Loucy (cell line): ENCODE results near the gene KCTD18.

ENCODE experiments used
- H2AFZ ChIP-seq: fragments of 200-600 bp; sonication (generic); 2 replicates; pipeline ENCODE4 v1.6.0; 2016; ENCODE audit warnings: antibody characterized with exemption, mild to moderate bottlenecking, low read length, moderate library complexity
- H3F3A ChIP-seq: fragments of 200-600 bp; 2 replicates; pipeline ENCODE4 v1.6.0; 2016; ENCODE audit warnings: antibody characterized with exemption, low read depth, mild to moderate bottlenecking
- H3K27me3 ChIP-seq: fragments of 200-600 bp; sonication (generic); 2 replicates; pipeline ENCODE4 v1.6.1; 2014; ENCODE audit warnings: low read length, mild to moderate bottlenecking; ENCODE audit not compliant: insufficient read depth, poor library complexity, severe bottlenecking
- H3K36me3 ChIP-seq: fragments of 200-600 bp; sonication (generic); 2 replicates; pipeline ENCODE4 v1.6.1; 2016; ENCODE audit warnings: low read length; ENCODE audit not compliant: insufficient read depth
- H3K4me1 ChIP-seq: fragments of 200-600 bp; sonication (generic); 2 replicates; pipeline ENCODE4 v1.5.1; 2014; ENCODE audit warnings: low read length, mild to moderate bottlenecking; ENCODE audit not compliant: insufficient read depth, poor library complexity, severe bottlenecking
- H3K4me2 ChIP-seq: fragments of 200-600 bp; sonication (generic); 2 replicates; pipeline ENCODE4 v1.6.0; 2014; ENCODE audit warnings: antibody characterized with exemption, low read length, low read depth, mild to moderate bottlenecking; ENCODE audit not compliant: poor library complexity, severe bottlenecking
- H3K4me3 ChIP-seq: fragments of 200-600 bp; sonication (generic); 2 replicates; pipeline ENCODE4 v1.5.1; 2014; ENCODE audit warnings: low read length, mild to moderate bottlenecking, mixed read lengths; ENCODE audit not compliant: poor library complexity, severe bottlenecking
- H3K79me2 ChIP-seq: fragments of 200-600 bp; sonication (generic); 2 replicates; pipeline ENCODE4 v1.6.1; 2014; ENCODE audit warnings: low read length; ENCODE audit not compliant: insufficient read depth
- H3K9ac ChIP-seq: fragments of 200-600 bp; sonication (generic); 2 replicates; pipeline ENCODE4 v1.6.0; 2014; ENCODE audit warnings: mild to moderate bottlenecking, low read depth, low read length, moderate library complexity; ENCODE audit not compliant: poor library complexity, severe bottlenecking
- H3K9me2 ChIP-seq: fragments of 200-600 bp; sonication (generic); replicated peaks from 2 replicates; pipeline ENCODE4 v1.6.1; 2016; ENCODE audit warnings: low read depth, low read length, mixed read lengths
- H3K9me3 ChIP-seq: fragments of 200-600 bp; sonication (generic); 2 replicates; pipeline ENCODE4 v1.6.1; 2014; ENCODE audit warnings: mild to moderate bottlenecking, antibody characterized with exemption, low read length, low read depth; ENCODE audit not compliant: insufficient read depth
- H4K20me1 ChIP-seq: fragments of 200-600 bp; sonication (generic); 2 replicates; pipeline ENCODE4 v1.6.0; 2014; ENCODE audit warnings: antibody characterized with exemption, low read length, mild to moderate bottlenecking; ENCODE audit not compliant: insufficient read depth, poor library complexity, severe bottlenecking
- EZH2phosphoT487 ChIP-seq: fragments of 200-600 bp; IDR thresholded peaks from 2 replicates; pipeline ENCODE4 v1.6.1; 2018; ENCODE audit warnings: antibody characterized with exemption, mild to moderate bottlenecking, moderate library complexity, borderline replicate concordance
- TF ChIP-seq, protein P1 (sequence below): fragments of 200-600 bp; sonication (generic); conservative IDR thresholded peaks from 2 replicates; pipeline ENCODE4 v1.5.1; 2014; ENCODE audit warnings: mild to moderate bottlenecking, antibody characterized with exemption, low read length

Gene KCTD18

DNA sequence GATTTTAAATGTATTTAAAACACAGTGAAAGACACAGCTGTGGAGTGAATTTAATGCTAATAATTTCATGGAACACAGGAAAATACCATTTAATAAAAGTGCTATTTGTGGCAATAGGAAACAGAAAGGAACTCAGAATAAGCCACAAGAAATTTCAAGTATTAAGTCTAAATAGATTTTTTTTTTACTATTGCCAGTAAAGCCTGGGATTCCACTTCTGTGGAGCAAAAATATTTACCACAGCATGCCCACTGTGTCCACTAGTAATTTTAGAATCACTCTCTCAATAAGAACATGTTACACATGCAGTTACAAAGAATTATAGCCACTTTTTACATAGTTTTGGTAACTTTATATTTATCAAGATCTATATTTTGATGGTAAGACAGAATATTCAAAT is 17.2 kb downstream of the KCTD18 start:
- Histone ChIP-seq H3K4me1 (no peaks in the 10 kb centered on the region), H3K79me2 (no peaks in the 10 kb centered on the region), H3F3A (no peaks in the 10 kb centered on the region), H3K9me3 (no peaks in the 10 kb centered on the region), H3K27me3 (no peaks in the 10 kb centered on the region), H3K36me3 (peaks cover 19% of the 10 kb centered on the region; the same call in 1 of the 2 replicates), H4K20me1 (no peaks in the 10 kb centered on the region), H3K9me2 (no peaks in the 10 kb centered on the region), H3K4me2 (no peak overlapping the region), H3K9ac (no peak overlapping the region), H3K4me3 (no peak overlapping the region), H2AFZ (no peak overlapping the region)
- TF ChIP-seq EZH2phosphoT487: no peak
- TF ChIP-seq, protein P1, sequence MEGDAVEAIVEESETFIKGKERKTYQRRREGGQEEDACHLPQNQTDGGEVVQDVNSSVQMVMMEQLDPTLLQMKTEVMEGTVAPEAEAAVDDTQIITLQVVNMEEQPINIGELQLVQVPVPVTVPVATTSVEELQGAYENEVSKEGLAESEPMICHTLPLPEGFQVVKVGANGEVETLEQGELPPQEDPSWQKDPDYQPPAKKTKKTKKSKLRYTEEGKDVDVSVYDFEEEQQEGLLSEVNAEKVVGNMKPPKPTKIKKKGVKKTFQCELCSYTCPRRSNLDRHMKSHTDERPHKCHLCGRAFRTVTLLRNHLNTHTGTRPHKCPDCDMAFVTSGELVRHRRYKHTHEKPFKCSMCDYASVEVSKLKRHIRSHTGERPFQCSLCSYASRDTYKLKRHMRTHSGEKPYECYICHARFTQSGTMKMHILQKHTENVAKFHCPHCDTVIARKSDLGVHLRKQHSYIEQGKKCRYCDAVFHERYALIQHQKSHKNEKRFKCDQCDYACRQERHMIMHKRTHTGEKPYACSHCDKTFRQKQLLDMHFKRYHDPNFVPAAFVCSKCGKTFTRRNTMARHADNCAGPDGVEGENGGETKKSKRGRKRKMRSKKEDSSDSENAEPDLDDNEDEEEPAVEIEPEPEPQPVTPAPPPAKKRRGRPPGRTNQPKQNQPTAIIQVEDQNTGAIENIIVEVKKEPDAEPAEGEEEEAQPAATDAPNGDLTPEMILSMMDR: no peak

GRCh38 chr2:200490001-200490400 is 19.9 kb downstream of the KCTD18 start:
- TF ChIP-seq EZH2phosphoT487: no peak
- TF ChIP-seq, protein P1: no peak
- Histone ChIP-seq H3K36me3 (peaks cover 15% of the 10 kb centered on the region; the same call in 1 of the 2 replicates), H3K27me3 (no peaks in the 10 kb centered on the region), H3F3A (peaks cover 11% of the 10 kb centered on the region), H3K4me1 (peaks cover 26% of the 10 kb centered on the region), H3K9me2 (no peaks in the 10 kb centered on the region), H3K9me3 (no peaks in the 10 kb centered on the region), H4K20me1 (no peaks in the 10 kb centered on the region), H2AFZ (no peak overlapping the region), H3K79me2 (no peaks in the 10 kb centered on the region), H3K4me2 (no peak overlapping the region), H3K4me3 (no peak overlapping the region), H3K9ac (no peak overlapping the region)

DNA sequence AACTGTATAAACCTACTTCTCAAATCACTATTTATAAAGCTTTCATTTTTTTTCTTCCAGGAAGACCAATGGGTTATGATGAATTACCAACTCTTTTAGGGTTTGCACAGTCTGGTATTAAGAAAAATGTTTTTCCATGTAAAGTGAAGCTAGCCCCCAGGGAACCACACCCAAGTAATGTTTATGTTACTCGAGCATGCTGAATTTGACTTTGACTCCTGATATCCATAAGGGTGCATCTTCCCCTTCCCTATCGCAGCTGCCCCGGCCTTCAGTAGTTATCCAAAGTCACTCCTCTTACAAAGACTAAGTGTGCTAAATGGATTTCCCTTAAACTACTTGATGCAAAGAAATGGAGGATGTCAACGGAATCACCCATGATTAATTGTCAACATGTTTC is 21.7 kb downstream of the KCTD18 start:
- Histone ChIP-seq H3K79me2 (no peaks in the 10 kb centered on the region), H3K4me2 (no peak overlapping the region), H3K4me1 (peaks cover 27% of the 10 kb centered on the region), H3K9me3 (no peaks in the 10 kb centered on the region), H3K9me2 (no peaks in the 10 kb centered on the region), H4K20me1 (no peaks in the 10 kb centered on the region), H3K36me3 (peaks cover 12% of the 10 kb centered on the region; the same call in 1 of the 2 replicates), H3K4me3 (no peak overlapping the region), H2AFZ (no peak overlapping the region), H3K9ac (no peak overlapping the region), H3F3A (peaks cover 11% of the 10 kb centered on the region), H3K27me3 (no peaks in the 10 kb centered on the region)
- no peak for TF ChIP-seq EZH2phosphoT487
- TF ChIP-seq, protein P1: no peak
